H1 (cell line): ENCODE results near the gene CSKMT. TPM values are rescaled to one million over a fixed set of nuclear protein-coding genes. Genes with fewer than 3 reads are reported as not detected.

Source experiments
- CBX8 ChIP-seq: fragments of 300-800, 300-1000 bp; sonication (generic); IDR thresholded peaks from 2 replicates; pipeline ENCODE4 v1.7.1; 2016; ENCODE audit warnings: low read depth, low read length, borderline replicate concordance
- RAD21 ChIP-seq, 2 experiments: IDR thresholded peaks in 1 of 2; conservative IDR thresholded peaks in 1 of 2; 2 replicates each; pipeline ENCODE4 v1.6.1; 2011; ENCODE audit warnings: low read depth in 2 of 2, low read length in 2 of 2, improper control_type of control experiment in 1 of 2, inconsistent platforms in 1 of 2, mild to moderate bottlenecking in 1 of 2, moderate library complexity in 1 of 2
- polyA plus RNA-seq, 7 experiments: library from polyadenylated mRNA; depleted of rRNA in 3 of 7; stranded (reverse) in 5 of 7; unstranded in 2 of 7; fragments of >200 nt in 5 of 7; fragments of 200-250 nt in 2 of 7; gene quantifications; 1 replicate in 5 of 7; 2 replicates in 1 of 7; 4 replicates in 1 of 7; pipeline versions ENCODE4 v1.2.1 to v1.2.3, GENCODE V29; 2011 to 2013; ENCODE audit warnings: missing spikeins in 2 of 7, mixed read lengths in 2 of 7
- total RNA-seq: library from RNA; stranded (reverse); fragmentation: NEBNext Ultra II Directional; extraction: Animal tissue kit (Norgen Biotek cat#: 25700); gene quantifications from 2 replicates; pipeline ENCODE4 v1.2.1, GENCODE V29; 2021

Gene CSKMT
- total and polyA plus RNA-seq, 2 of the 8 experiments (the other 6 are each of a cell fraction or from before 2014, with no cell fraction given) = 12.0 to 66.1 TPM

- TF ChIP-seq CBX8 (no peak), RAD21 (IDR thresholded peaks at IDR 0.05 in 1 of 2, conservative IDR thresholded peaks at IDR 0.05 in 1 of 2; ENCODE audit: low read depth in 2 of 2, low read length in 2 of 2) (no peak)
Measured at GRCh38 chr11:62656796-62657429, 8.2 kb upstream of the CSKMT start (continued).
